ENCODE measurements around the gene FAM236A.
"Not testable (repeated sequence)": the region's sequence is repeated elsewhere in the genome, so short reads cannot be mapped to it uniquely, and the experiment has no call there.

The FAM236A gene

DNA sequence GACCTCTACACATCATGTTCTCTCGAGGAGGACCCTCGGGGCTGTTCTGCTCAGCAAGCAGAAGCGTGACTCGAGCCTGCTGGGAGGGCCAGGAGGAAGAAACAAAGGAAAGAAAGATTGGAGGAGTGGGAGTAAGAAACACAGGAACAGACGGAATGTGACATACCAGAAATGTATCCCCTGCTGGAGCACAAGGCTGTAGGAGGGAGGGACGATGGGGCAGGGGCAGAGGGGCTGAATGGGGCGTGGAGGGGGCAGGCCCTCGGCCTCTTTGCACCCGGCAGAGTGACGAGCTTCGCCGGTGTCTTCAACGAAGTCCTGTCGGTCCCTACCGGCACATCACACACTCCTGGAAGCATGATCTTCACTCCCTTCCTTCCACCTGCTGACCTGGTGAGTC is at the start of gene FAM236A:
Gene FAM236A, plus strand, starts transcription at position 301 of the 400 bp plus-strand sequence. Its CDS starts 57 bp downstream, at position 358.
- not testable (repeated sequence) for DNase-seq

GRCh38 chrX:72889740-72890139 is 48.3 kb upstream of the FAM236A start:
- DNase-seq, result not testable (repeated sequence)

DNA sequence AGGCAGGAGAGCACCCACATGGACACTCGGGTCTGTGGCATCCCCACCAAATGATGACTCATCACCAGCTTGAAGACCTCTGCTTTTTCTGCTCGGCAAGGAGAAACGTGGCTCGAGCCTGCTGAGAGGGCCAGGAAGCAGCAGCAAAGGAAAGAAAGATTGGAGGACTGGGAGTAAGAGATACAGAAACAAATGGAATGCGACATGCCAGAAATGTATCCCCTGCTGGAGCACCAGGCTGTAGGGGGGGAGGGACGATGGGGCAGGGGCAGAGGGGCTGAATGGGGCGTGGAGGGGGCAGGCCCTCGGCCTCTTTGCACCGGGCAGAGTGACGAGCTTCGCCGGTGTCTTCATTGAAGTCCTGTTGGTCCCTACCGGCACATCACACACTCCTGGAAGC is 25.7 kb upstream of the FAM236A start, which contains the start of gene FAM236C:
Gene FAM236C, plus strand, starts transcription at position 301 of the 400 bp plus-strand sequence. CDS start 100 bp downstream, outside the sequence.
- not testable (repeated sequence) for DNase-seq

- DNase-seq, result not testable (repeated sequence)
Observed at GRCh38 chrX:72916096-72916495, 21.9 kb upstream of the FAM236A start.

DNA sequence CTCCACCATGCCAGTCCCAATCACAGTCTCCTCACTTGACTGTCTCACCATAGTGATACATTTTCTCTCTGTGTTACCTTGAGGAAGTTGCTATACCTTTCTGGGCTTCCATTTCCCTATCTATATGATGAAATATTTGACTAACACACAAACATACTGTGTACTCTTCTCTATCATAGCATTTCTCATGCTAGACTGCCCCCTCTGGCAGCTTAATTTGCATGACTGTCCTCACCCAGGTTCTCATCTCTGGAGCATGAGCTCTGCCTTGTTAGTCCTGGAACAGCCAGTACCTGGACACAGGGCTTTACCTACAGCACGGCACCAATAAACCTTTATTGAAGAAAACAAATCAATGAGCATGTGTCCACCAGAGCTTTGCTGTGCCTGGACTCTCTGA is 5.7 kb upstream of the FAM236A start:
- DNase-seq, result not testable (repeated sequence)

DNA sequence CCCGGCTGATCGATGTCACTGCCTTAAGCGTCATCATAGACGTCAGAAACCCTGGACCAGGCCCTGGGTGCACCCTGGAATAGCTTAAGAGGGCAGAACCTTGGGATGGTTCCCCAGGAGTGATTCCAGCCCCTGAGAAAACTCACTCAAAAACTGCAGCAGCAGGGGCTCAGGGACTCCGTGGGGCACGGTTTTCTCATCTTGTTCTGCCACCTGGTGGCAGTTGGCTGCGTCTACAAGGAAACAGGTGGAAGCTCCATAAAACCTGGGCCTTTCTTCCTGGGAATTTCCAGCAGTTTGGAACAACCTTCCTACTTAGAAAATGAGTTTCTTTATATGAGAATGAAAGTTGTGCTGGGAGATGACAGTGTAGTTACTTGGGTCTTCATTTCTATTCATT is 1.6 kb upstream of the FAM236A start:
- not testable (repeated sequence) for DNase-seq

DNA sequence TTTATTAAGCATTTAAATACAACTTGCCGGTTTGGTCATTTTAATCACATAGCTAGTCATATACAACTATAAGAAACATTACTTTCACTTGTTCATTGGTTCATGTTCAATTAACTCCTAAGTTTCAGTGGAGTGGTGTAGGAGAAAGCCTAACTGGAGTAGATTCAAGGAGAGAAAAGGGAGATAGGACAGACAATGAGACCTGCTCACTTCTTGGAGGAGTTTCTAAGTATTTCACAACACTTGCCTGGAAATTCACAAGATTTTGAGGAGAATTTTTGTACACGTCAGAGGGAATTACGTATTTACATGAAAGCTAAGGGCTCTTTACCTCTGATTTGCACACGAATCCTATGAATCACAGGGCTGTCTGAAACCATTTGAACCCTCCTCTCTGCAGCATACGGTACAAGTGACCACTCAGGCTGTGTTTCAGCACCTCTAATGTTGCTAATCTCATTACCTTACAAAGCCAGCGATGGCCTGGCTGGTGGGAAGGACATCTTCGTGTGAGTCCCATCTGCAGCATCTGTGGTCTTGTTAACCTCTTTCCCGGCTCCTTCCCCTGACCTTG is 1.0 kb upstream of the FAM236A start:
- DNase-seq, result not testable (repeated sequence)

DNA sequence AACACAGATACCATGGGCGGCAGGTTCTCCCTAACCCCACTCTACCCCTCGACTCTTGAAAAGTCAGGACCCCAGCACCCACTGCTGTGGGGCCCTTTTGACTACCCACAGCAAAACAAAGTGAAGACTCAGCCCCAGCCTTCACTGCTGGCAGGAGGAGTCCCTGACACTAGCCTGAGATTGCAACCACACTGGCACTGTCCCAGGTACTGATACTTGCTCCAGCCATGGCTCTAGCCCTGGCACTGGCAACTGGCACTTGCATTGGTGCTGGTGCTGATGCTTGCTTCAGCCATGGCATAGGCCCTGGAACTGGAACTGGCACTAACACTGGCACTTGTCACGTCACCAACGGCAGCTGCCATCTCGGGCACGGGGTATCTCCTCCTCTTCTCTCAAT is 4.3 kb downstream of the FAM236A start:
- DNase-seq, result not testable (repeated sequence)

- not testable (repeated sequence) for DNase-seq
Observed at GRCh38 chrX:72943035-72943818, 5.2 kb downstream of the FAM236A start.

DNA sequence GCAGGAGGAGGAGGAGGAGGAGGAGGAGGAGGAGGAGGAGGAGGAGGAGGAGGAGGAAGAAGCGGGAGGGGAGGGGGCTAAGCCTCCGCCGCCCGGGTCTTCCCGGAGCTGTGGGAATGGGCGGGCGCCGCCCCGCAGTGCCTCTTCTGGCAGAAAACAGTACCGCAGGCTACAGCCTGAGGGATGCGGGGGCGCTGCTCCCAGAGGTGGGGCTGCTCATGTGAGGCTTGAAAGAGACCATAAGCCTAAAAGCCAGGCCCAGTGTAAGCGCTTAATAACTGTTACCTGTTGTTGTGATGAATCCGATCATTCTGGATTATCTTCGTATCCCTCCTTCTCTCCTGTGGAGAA is 5.8 kb downstream of the FAM236A start, which contains the start of gene DMRTC1:
Gene DMRTC1, minus strand, starts transcription at position 19 of the 351 bp plus-strand sequence. CDS start 68,143 bp downstream, outside the sequence.
- DNase-seq, result not testable (repeated sequence)

GRCh38 chrX:72959971-72960370 is 22.0 kb downstream of the FAM236A start:
- DNase-seq, result not testable (repeated sequence)

DNA sequence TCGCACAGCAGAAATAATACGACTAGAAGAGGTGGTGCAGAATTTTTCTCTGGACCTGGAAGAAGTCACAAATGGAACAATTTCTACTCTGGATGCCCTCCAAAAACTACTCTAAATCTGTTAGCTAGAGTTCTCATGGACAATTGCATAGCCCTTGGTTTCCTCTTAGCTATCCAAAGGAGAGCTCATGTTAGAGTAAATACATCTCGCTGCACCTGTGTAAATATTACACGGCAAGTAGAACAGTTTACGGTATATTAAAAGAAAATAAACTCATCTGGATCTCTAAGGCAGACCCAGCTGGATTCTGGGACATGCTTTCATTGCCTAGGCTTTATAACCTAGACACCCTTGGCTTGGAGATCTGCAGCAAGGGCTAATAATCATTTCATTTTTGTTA is 33.9 kb downstream of the FAM236A start:
- not testable (repeated sequence) for DNase-seq

DNA sequence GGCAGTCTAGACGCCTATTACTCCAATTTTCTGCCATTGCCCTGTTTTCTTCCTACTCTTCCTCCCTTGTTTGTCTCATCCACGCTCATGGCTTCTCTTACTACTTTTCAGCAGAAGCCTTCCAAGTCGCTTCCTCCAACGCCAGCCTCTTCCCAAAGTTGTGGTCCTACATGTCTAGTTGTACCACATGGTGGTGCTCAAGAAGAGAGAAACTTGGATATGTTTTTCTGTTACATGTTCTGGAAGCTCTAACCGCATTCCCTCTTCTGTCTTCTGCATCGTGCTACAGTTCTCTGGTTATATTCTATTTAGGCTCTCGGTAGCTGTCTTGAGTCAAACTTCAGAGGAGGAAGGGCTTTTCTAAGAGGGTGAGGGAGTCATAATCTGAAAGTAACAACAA is 36.9 kb downstream of the FAM236A start:
- not testable (repeated sequence) for DNase-seq

DNA sequence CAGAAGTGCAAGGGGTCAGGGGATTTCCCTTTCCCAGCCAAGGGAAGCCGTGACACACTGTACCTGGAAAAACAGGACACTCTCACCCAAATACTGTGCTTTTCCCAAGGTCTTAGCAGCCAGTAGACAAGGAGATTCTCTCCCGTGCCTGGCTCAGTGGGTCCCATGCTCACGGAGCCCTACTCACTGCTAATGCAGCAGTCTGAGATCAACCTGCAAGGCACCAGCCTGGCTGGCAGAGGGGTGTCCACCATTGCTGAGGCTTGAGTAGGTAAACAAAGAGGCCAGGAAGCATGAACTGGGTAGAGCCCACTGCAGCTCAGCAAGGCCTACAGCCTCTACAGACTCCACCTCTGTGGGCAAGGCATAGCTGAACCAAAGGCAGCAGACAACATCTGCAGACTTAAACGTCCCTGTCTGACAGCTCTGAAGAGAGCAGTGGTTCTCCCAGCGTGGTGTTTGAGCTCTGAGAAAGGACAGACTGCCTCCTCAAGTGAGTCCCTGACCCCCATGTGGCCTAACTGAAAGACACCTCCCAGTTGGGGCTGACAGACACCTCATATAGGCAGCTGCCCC is 43.0 kb downstream of the FAM236A start:
- not testable (repeated sequence) for DNase-seq

Data from NCI-H526 treated with DMSO at 0.1 percent for 48 hours (cell line).